ENCODE data around the gene SHPK.

The SHPK gene

DNA sequence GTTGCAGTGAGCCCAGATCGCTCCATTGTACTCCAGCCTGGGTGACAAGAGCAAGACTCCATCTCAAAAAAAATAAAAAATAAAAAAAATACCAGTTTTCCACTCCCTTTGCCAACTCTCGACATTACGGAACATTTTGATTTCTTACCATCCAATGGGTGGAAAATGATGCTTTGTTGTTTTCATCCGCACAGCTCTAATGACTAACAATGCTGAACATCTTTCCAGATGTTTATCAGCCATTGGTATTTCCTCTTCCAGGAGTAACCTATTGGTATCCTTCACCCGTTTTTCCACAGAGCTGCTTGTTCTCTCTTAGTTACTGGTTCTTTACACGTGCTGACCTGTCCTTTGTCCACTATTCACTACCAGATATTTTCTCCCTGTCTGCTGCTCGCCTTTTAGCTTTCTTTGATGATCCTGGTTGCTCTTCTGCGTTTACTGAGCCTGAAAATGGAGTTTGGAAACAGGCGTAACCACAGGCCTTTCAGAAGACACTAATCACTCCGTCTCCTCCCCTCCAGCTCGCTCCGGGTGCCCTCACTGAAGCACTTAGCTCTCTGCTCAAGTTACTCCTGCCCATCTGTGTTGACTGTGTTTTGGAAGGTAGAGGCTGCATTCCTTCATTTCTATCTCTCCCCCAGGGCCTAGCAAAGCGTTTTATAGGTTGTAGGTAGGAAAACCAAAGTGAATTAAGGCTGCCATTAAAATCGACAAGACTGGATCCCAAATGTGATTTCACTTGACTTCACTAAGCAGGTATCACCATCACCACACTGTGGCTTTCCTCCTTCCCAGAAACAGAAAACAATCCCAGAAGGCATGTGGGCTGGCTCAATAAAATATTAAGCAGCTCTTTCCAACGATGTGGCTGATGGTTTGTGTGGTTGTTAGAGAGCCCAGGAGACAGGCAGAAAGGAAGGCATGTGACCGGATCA is 8.9 kb downstream of the SHPK start:
- FAIRE-seq: no peak

GRCh38 chr17:3622977-3623594 is 13.0 kb downstream of the SHPK start:
- FAIRE-seq: no peak

DNA sequence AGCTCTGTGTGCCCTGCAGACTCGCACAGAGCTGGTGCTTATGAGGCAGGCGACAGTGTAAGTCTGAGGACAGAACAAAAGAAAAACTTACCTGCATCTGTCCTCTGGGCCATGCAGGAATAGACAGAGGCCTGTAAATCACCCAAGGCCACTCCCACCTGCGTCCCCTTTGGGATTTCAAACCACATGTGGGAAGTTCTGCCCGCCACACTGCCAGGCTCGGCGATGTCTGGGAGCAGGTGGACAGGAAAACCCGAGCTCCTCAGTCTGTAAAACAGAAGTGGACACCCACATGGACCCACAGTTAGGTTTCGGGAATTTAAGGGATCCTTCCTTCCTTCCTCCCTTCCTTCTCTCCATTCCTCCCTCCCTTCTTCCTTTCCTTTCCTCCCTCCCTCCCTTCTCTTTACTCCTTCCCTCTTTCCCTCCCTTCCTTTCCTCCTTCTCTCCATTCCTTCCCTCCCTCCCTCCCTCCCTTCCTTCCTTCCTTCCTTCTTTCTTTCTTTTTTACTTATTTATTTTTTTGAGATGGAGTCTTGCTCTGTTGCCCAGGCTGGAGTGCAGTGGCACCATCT is 14.8 kb downstream of the SHPK start:
- FAIRE-seq: no peak

GRCh38 chr17:3615160-3615870 is 20.7 kb downstream of the SHPK start:
- FAIRE-seq: no peak

- no peak for FAIRE-seq
These were observed 22.9 kb downstream of the SHPK start for GRCh38 chr17:3613124-3613523.

DNA sequence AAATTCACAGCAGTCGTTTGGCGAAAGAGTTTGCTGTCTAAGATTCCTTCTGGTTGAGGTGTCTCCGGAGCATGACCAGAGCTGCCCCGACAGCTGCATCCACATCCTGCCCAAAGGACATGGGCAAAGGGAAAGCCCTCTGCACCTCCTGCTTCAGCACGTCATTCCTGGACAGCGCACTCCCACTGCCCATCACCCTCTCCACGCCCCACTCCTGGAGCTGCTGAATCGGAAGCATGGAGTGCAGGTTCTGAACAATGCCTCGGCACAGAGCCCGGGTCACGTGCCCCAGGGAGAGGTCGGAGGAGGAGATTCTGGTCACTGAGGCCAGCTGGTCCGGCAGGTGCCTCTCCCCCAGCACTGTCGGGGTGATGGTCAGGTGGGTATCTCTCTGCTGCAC is 25.5 kb downstream of the SHPK start:
- FAIRE-seq: no peak

- no peak for FAIRE-seq
These were observed 26.4 kb downstream of the SHPK start for GRCh38 chr17:3609689-3610088.

GRCh38 chr17:3603870-3604259 is 32.2 kb downstream of the SHPK start:
- no peak for FAIRE-seq

GRCh38 chr17:3603119-3603869 is 32.8 kb downstream of the SHPK start:
- FAIRE-seq: no peak

- no peak for FAIRE-seq
These were observed 33.6 kb downstream of the SHPK start for GRCh38 chr17:3602499-3602898.

DNA sequence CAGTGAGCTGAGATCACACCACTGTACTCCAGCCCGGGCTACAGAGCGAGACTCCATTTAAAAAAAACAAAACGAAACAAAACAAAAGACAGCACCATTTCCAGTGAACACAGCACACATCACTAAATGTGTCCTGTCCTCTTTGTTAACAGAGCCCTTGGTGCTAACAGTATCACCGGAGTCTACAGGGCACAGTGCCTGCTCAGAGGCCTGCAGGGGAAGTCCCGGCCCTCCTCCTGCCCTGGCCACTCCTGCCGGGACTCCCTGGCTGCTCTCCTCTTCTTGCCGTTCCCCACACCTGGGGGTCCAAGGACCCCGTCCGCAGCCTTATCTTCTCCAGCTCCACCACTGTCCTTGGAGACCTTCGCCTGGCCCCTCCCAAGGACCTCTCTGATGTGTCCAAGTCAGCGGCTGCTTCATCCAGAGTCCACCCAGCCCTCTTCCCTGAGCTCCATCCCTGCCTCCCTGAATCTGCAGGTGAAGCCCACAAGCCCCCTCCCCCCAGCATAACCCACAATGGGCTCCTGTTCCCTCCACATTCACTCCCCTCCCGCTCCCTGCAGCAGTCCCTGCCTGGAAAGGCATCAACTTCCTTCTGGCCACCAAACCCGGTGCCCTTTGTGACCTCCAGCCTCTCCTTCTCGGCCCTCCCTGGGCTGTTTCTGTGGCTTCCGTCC is 35.4 kb downstream of the SHPK start:
- FAIRE-seq: no peak

GRCh38 chr17:3598078-3598477 is 38.0 kb downstream of the SHPK start:
- no peak for FAIRE-seq

GRCh38 chr17:3596804-3597464 is 39.1 kb downstream of the SHPK start:
- FAIRE-seq: no peak

- FAIRE-seq: no peak
These were observed 41.1 kb downstream of the SHPK start for GRCh38 chr17:3594976-3595375.

DNA sequence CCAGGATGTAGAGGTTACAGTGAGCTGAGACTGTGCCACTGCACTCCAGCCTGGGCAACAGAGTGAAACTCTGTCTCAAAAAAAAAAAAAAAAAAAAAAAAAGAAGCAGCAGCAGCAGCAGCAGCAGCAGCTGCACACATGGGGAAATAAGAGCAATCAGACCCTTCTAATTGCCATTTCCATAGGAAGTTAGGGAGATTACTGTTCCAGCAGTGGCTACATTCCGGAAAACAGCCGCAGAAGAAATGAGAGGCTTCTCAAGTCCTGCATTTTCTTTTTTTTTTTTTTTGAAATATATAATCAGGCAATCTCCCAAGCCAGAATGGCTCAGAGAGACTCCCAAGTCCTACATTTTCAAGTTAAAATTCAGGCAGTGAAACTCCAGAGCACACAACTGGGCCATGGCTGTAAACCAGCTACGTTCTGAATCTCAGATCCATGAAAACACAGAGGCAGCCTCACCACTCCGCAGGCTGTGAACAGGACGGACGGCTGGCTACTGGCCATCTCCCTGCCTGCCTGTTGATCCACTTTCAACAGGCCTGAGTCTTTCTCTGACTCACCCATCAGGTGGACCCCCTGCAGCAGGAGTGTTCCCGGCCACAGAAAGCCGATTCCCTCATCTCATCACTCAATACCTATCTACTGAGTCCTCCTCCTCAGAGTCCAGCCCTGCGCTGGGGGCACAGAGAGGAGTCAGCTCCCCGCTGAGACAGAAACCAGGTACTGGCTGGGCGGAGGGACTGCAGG is 41.8 kb downstream of the SHPK start:
- FAIRE-seq: no peak

DNA sequence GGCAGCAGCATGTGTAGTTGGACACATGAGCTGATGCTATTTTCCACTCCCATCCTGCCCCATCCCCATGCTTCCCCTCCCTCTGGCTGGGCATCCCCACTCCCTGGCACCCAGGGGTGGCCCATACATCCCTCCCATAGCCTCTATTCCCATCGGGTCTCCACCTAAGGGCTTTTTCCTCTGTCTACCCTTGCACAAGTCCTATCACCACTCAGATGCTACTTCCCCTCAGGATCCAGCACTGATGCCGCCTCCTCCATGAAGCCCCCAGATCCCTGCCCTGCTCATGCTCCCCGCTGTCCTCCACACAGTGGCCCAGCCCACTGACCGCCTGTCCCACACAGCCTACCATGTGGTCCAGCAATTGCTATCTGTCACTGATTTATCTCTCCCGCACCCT is 42.7 kb downstream of the SHPK start:
- no peak for FAIRE-seq

DNA sequence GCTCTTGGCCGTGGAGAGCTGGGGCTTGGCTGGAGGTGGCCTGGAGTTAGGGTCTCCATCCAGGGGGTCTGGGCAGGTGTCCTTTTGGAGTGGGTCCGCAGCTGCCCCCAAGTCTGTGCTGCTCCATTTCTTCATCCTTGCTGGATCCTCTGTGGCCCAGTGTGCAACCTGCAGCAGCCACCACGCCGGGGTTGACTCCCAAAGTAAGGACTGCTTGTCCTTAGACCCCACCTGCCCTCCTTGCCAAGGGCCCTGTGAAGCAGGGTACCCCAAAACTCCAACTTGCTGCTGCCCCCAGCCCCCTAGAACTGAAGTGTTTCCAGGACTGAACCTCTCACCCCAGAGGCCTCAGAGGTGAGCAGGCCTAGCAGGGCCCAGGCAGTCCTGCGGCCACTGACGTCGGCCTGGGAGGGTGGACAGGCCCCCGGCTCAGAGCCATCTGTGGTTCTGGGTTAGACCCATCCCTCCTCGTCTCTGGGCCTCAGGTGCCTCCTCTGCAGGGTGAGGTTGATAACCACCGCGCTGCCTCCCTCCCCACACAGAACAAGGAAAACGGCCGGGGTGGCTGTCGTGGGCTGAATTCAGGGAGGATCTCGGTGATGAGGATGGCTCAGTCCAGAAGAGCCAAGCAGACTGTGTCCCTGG is 43.7 kb downstream of the SHPK start:
- FAIRE-seq: no peak

GRCh38 chr17:3590768-3591167 is 45.3 kb downstream of the SHPK start:
- FAIRE-seq: no peak

- FAIRE-seq: no peak
These were observed 45.8 kb downstream of the SHPK start for GRCh38 chr17:3590231-3590630.

GRCh38 chr17:3589784-3590183 is 46.3 kb downstream of the SHPK start:
- FAIRE-seq: no peak

Measured in G401.6 (cell line).